Measurements from ENCODE around the gene ARSG. TPM values are rescaled to one million over a fixed set of nuclear protein-coding genes. Genes with fewer than 3 reads are reported as not detected.
A peak's percentile ranks its signal among the peaks of the same experiment; 100 is the strongest.

The ARSG gene
- total RNA-seq, 2 donors from 2014 or later = 4.4 to 14.1 TPM

- Mint-ChIP-seq H3K9me3 (peaks cover 6% of the 10 kb centered on the region), H3K4me1 (peaks cover 6% of the 10 kb centered on the region), H3K4me3 (no peak overlapping the region), H3K36me3 (ENCODE audit: low read depth) (no peaks in the 10 kb centered on the region), H3K27me3 (ENCODE audit: insufficient read depth) (peaks cover 1% of the 10 kb centered on the region), H3K27ac (no peak overlapping the region)
- peak; percentile 28 for DNase-seq
- Histone ChIP-seq H3K9me3 (ENCODE audit: control insufficient read depth, low read length) (no peaks in the 10 kb centered on the region), H3K9ac (ENCODE audit: extremely low read depth, low read length, poor library complexity, severe bottlenecking) (no peak overlapping the region), H3K4me1 (ENCODE audit: control insufficient read depth, insufficient read depth, low read length) (no peaks in the 10 kb centered on the region), H3K4me3 (ENCODE audit: low read length) (no peak overlapping the region), H3K27me3 (ENCODE audit: control insufficient read depth, insufficient read depth, low read length, poor library complexity, severe bottlenecking) (no peaks in the 10 kb centered on the region), H3K27ac (ENCODE audit: low read depth, low read length) (no peak overlapping the region), H3K36me3 (ENCODE audit: control insufficient read depth, insufficient read depth, low read length) (no peaks in the 10 kb centered on the region)
- TF ChIP-seq, protein P1, sequence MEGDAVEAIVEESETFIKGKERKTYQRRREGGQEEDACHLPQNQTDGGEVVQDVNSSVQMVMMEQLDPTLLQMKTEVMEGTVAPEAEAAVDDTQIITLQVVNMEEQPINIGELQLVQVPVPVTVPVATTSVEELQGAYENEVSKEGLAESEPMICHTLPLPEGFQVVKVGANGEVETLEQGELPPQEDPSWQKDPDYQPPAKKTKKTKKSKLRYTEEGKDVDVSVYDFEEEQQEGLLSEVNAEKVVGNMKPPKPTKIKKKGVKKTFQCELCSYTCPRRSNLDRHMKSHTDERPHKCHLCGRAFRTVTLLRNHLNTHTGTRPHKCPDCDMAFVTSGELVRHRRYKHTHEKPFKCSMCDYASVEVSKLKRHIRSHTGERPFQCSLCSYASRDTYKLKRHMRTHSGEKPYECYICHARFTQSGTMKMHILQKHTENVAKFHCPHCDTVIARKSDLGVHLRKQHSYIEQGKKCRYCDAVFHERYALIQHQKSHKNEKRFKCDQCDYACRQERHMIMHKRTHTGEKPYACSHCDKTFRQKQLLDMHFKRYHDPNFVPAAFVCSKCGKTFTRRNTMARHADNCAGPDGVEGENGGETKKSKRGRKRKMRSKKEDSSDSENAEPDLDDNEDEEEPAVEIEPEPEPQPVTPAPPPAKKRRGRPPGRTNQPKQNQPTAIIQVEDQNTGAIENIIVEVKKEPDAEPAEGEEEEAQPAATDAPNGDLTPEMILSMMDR (conservative IDR thresholded peaks at IDR 0.05) = no peak
- WGBS, 2 experiments (ENCODE audit: insufficient coverage in 1 of 2, insufficient read length in 1 of 2) = 92 to 95% methylated on average over 5 to 10 of the region's 10 CpGs
Observed at GRCh38 chr17:68396226-68397107, 105.2 kb downstream of the ARSG start.

DNA sequence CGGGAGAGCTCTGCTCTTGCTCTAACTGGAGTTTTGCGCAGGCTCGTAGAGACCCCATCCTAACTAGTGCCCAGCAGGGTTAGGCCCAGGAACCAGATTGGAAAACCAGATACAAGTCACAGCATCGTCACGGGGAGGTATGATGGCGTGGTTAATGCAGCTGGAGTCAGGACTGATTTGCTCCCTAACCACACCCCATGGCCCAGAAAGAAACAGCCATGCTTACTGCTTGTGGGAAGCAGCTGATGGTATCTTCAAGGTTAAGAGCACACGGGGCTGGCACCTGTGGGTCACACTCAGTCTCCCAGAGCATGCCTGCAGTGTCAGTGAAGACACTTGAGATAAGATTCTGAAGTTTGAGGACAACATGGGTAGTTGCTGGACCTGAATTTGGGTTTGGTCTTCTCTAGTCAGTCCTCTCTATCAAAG is 105.8 kb downstream of the ARSG start:
- H3K27me3 Mint-ChIP-seq (ENCODE audit: insufficient read depth) = peaks cover 1% of the 10 kb centered on the region
- peak; percentile 38 for DNase-seq
- H3K27ac Mint-ChIP-seq = no peak overlapping the region
- no peaks in the 10 kb centered on the region for H3K27me3 ChIP-seq (ENCODE audit: control insufficient read depth, insufficient read depth, low read length, poor library complexity, severe bottlenecking)
- H3K4me1 Mint-ChIP-seq = peaks cover 6% of the 10 kb centered on the region
- TF ChIP-seq, protein P1 (conservative IDR thresholded peaks at IDR 0.05) = no peak
- no peaks in the 10 kb centered on the region for H3K36me3 ChIP-seq (ENCODE audit: control insufficient read depth, insufficient read depth, low read length)
- peaks cover 6% of the 10 kb centered on the region for H3K9me3 Mint-ChIP-seq
- no peak overlapping the region for H3K9ac ChIP-seq (ENCODE audit: extremely low read depth, low read length, poor library complexity, severe bottlenecking)
- no peaks in the 10 kb centered on the region for H3K4me1 ChIP-seq (ENCODE audit: control insufficient read depth, insufficient read depth, low read length)
- no peaks in the 10 kb centered on the region for H3K36me3 Mint-ChIP-seq (ENCODE audit: low read depth)
- H3K4me3 Mint-ChIP-seq = no peak overlapping the region
- no peaks in the 10 kb centered on the region for H3K9me3 ChIP-seq (ENCODE audit: control insufficient read depth, low read length)
- H3K27ac ChIP-seq (ENCODE audit: low read depth, low read length) = no peak overlapping the region
- no peak overlapping the region for H3K4me3 ChIP-seq (ENCODE audit: low read length)
- WGBS, 2 experiments (ENCODE audit: insufficient coverage in 1 of 2, insufficient read length in 1 of 2) = 87 to 96% methylated on average over 7 of the region's 7 CpGs

GRCh38 chr17:68398691-68399637 is 107.7 kb downstream of the ARSG start:
- Histone ChIP-seq H3K36me3 (ENCODE audit: control insufficient read depth, insufficient read depth, low read length) (no peaks in the 10 kb centered on the region), H3K4me1 (ENCODE audit: control insufficient read depth, insufficient read depth, low read length) (no peaks in the 10 kb centered on the region), H3K27ac (ENCODE audit: low read depth, low read length) (no peak overlapping the region), H3K4me3 (ENCODE audit: low read length) (no peak overlapping the region), H3K9ac (ENCODE audit: extremely low read depth, low read length, poor library complexity, severe bottlenecking) (no peak overlapping the region), H3K27me3 (ENCODE audit: control insufficient read depth, insufficient read depth, low read length, poor library complexity, severe bottlenecking) (no peaks in the 10 kb centered on the region), H3K9me3 (ENCODE audit: control insufficient read depth, low read length) (no peaks in the 10 kb centered on the region)
- TF ChIP-seq, protein P1 (conservative IDR thresholded peaks at IDR 0.05) = peak; percentile 91
- WGBS, 2 experiments (ENCODE audit: insufficient coverage in 1 of 2, insufficient read length in 1 of 2) = 21 to 35% methylated on average over 3 to 11 of the region's 11 CpGs
- H3K4me3 Mint-ChIP-seq = no peak overlapping the region
- peaks cover 6% of the 10 kb centered on the region for H3K9me3 Mint-ChIP-seq
- no peak overlapping the region for H3K27ac Mint-ChIP-seq
- H3K27me3 Mint-ChIP-seq (ENCODE audit: insufficient read depth) = peaks cover 1% of the 10 kb centered on the region
- no peaks in the 10 kb centered on the region for H3K36me3 Mint-ChIP-seq (ENCODE audit: low read depth)
- H3K4me1 Mint-ChIP-seq = peaks cover 6% of the 10 kb centered on the region
- peak; percentile 91 for DNase-seq

All from endodermal cell (in vitro differentiated cells).